Mucosa of descending colon (tissue), 3 donors: Measurements from ENCODE around the gene CCDC180. TPM values are rescaled to one million over a fixed set of nuclear protein-coding genes. Genes with fewer than 3 reads are reported as not detected.

Source experiments
- ATAC-seq: fragments of 200-7000 bp; cut with Tn5 transposase; one replicate; pipeline ENCODE4 v1.9.1; 2020; ENCODE audit warnings: mild to moderate bottlenecking, moderate library complexity
- DNase-seq, 3 donors: peaks; one replicate each; pipeline ENCODE4 v3.0.0-alpha.2; 2020
- H3K36me3 ChIP-seq: fragments of 200-600 bp; one replicate; pipeline ENCODE4 v1.8.0; 2021; ENCODE audit warnings: low read depth, mild to moderate bottlenecking
- H3K4me1 ChIP-seq: fragments of 200-600 bp; one replicate; pipeline ENCODE4 v1.8.0; 2021; ENCODE audit warnings: low read depth, mild to moderate bottlenecking
- H3K4me3 ChIP-seq: fragments of 200-600 bp; one replicate; pipeline ENCODE4 v1.8.0; 2021; ENCODE audit warnings: mild to moderate bottlenecking
- H3K9me3 ChIP-seq: fragments of 200-600 bp; one replicate; pipeline ENCODE4 v1.8.0; 2021; ENCODE audit warnings: mild to moderate bottlenecking
- CTCF ChIP-seq: fragments of 200-600 bp; IDR thresholded peaks from one replicate; pipeline ENCODE4 v1.8.0; 2022; ENCODE audit warnings: antibody characterized with exemption, mild to moderate bottlenecking
- intact Hi-C, 2 donors: fragments of 100-400 bp; cut with DNase I in 1 of 2; cut with micrococcal nuclease in 1 of 2; formaldehyde crosslinking; loops; one replicate each; pipeline versions ENCODE4 v1.11.0 to v1.11.1; 2022; cut with DNase I, micrococcal nuclease
- total RNA-seq, 3 donors: library from RNA; stranded (reverse); fragmentation: NEBNext Ultra II Directional in 2 of 3; extraction: Animal tissue kit (Norgen Biotek cat#: 25700) in 2 of 3; gene quantifications; one replicate each; pipeline versions ENCODE4 v1.2.1 to v1.2.4, GENCODE V29; 2021 to 2023
- donor health status: DM: no; HTN: no; CAD: no; lungs with moderate emphysema.
- donor health status: DM: no; HTN: no; CAD: no.
- donor health status: DM: no; HTN: yes; CAD: no.

Gene CCDC180
- total RNA-seq, 3 donors from 2014 or later: 5.0 to 5.6 (median 5.1) TPM

- H3K4me1 ChIP-seq: no peaks in the 10 kb centered on the region
- no peak for ATAC-seq
- no peak for DNase-seq
- H3K36me3 ChIP-seq: no peaks in the 10 kb centered on the region
- no peaks in the 10 kb centered on the region for H3K9me3 ChIP-seq
- H3K4me3 ChIP-seq: no peak overlapping the region
- intact Hi-C loops: no loop called here
- no peak for TF ChIP-seq CTCF
These were observed 41.4 kb downstream of the CCDC180 start for GRCh38 chr9:97348871-97349270.

- intact Hi-C loops: no loop called here
- ATAC-seq: no peak
These were observed 41.9 kb downstream of the CCDC180 start for GRCh38 chr9:97349400-97349799.

GRCh38 chr9:97354637-97355036 lies 47.2 kb downstream of the CCDC180 start:
- TF ChIP-seq CTCF: no peak
- intact Hi-C loops: no loop called here
- Histone ChIP-seq H3K4me1 (no peaks in the 10 kb centered on the region), H3K4me3 (no peak overlapping the region), H3K9me3 (no peaks in the 10 kb centered on the region), H3K36me3 (no peaks in the 10 kb centered on the region)
- DNase-seq (no peak), ATAC-seq (no peak)

More at GRCh38 chr9:97349400-97349799, 41.9 kb downstream of the CCDC180 start:
- TF ChIP-seq CTCF: no peak
- Histone ChIP-seq H3K4me1 (no peaks in the 10 kb centered on the region), H3K9me3 (no peaks in the 10 kb centered on the region), H3K4me3 (no peak overlapping the region), H3K36me3 (no peaks in the 10 kb centered on the region)
- no peak for DNase-seq

GRCh38 chr9:97357056-97357455 lies 49.6 kb downstream of the CCDC180 start:
- Histone ChIP-seq H3K4me1 (no peaks in the 10 kb centered on the region), H3K9me3 (no peaks in the 10 kb centered on the region), H3K4me3 (no peak overlapping the region), H3K36me3 (no peaks in the 10 kb centered on the region)
- no peak for ATAC-seq
- DNase-seq: no peak
- intact Hi-C loops: no loop called here
- TF ChIP-seq CTCF: no peak

Other genes starting within 250 kb of the CCDC180 start
- 10 to 100 TPM; 31.1 to 36.6 (median 33.4) TPM for gene TDRD7, start 104.4 kb downstream of the CCDC180 start, total RNA-seq
- gene TMOD1, start 194.0 kb downstream of the CCDC180 start, total RNA-seq: 10 to 100 TPM in 1 of 3 donors, 1 to 10 TPM in 2; 2.6 to 36.0 (median 3.9) TPM